B cell (primary cell): ENCODE data around the gene CD28.

ENCODE experiments used
- EZH2 ChIP-seq: IDR thresholded peaks from 2 replicates; pipeline ENCODE4 v1.6.1; 2012; ENCODE audit warnings: borderline replicate concordance, low read depth, mild to moderate bottlenecking, moderate library complexity, low read length; ENCODE audit not compliant: insufficient read depth, poor library complexity, severe bottlenecking
- TF ChIP-seq, protein P1 (sequence below): fragments of 200-600 bp; IDR thresholded peaks from one replicate; pipeline ENCODE4 v1.8.0; 2022; ENCODE audit warnings: antibody characterized with exemption, mild to moderate bottlenecking

DNA sequence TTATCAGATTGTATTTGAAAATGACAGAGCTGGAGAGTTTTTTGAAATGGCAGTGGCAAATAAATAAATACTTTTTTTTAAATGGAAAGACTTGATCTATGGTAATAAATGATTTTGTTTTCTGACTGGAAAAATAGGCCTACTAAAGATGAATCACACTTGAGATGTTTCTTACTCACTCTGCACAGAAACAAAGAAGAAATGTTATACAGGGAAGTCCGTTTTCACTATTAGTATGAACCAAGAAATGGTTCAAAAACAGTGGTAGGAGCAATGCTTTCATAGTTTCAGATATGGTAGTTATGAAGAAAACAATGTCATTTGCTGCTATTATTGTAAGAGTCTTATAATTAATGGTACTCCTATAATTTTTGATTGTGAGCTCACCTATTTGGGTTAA lies 30.9 kb downstream of the CD28 start:
- TF ChIP-seq, protein P1, sequence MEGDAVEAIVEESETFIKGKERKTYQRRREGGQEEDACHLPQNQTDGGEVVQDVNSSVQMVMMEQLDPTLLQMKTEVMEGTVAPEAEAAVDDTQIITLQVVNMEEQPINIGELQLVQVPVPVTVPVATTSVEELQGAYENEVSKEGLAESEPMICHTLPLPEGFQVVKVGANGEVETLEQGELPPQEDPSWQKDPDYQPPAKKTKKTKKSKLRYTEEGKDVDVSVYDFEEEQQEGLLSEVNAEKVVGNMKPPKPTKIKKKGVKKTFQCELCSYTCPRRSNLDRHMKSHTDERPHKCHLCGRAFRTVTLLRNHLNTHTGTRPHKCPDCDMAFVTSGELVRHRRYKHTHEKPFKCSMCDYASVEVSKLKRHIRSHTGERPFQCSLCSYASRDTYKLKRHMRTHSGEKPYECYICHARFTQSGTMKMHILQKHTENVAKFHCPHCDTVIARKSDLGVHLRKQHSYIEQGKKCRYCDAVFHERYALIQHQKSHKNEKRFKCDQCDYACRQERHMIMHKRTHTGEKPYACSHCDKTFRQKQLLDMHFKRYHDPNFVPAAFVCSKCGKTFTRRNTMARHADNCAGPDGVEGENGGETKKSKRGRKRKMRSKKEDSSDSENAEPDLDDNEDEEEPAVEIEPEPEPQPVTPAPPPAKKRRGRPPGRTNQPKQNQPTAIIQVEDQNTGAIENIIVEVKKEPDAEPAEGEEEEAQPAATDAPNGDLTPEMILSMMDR = no peak
- TF ChIP-seq EZH2 = no peak
